Smooth muscle cell (in vitro differentiated cells): ENCODE data around the gene PLXDC1. TPM values are rescaled to one million over a fixed set of nuclear protein-coding genes. Genes with fewer than 3 reads are reported as not detected.

Source experiments
- DNase-seq: peaks from one replicate; lab custom pipeline; 2025; ENCODE audit not compliant: unreplicated experiment; lab: John Stamatoyannopoulos, UW
- H2AFZ ChIP-seq: fragments of 200-600 bp; sonication (generic); 2 replicates; pipeline ENCODE4 v1.6.0; 2016; ENCODE audit warnings: antibody characterized with exemption, low read depth, mild to moderate bottlenecking
- H3F3A ChIP-seq: fragments of 200-600 bp; sonication (generic); 2 replicates; pipeline ENCODE4 v1.6.0; 2017; ENCODE audit warnings: antibody characterized with exemption, low read depth
- H3K27ac ChIP-seq: fragments of 200-600 bp; sonication (generic); 2 replicates; pipeline ENCODE4 v1.5.1; 2016; ENCODE audit warnings: low read depth, mild to moderate bottlenecking
- H3K27me3 ChIP-seq: fragments of 200-600 bp; sonication (generic); 2 replicates; pipeline ENCODE4 v1.6.1; 2016; ENCODE audit warnings: low read depth, mild to moderate bottlenecking
- H3K36me3 ChIP-seq: fragments of 200-600 bp; sonication (generic); 2 replicates; pipeline ENCODE4 v1.5.1; 2016; ENCODE audit warnings: low read depth
- H3K4me1 ChIP-seq: fragments of 200-600 bp; sonication (generic); 2 replicates; pipeline ENCODE4 v1.5.1; 2016; ENCODE audit warnings: low read depth
- H3K4me2 ChIP-seq: fragments of 200-600 bp; sonication (generic); 2 replicates; pipeline ENCODE4 v1.6.0; 2016; ENCODE audit warnings: mild to moderate bottlenecking
- H3K4me3 ChIP-seq: fragments of 200-600 bp; sonication (generic); 2 replicates; pipeline ENCODE4 v1.5.1; 2016; ENCODE audit warnings: mild to moderate bottlenecking
- H3K79me2 ChIP-seq: fragments of 200-600 bp; sonication (generic); 2 replicates; pipeline ENCODE4 v1.6.0; 2016; ENCODE audit warnings: low read depth, mild to moderate bottlenecking
- H3K9ac ChIP-seq: fragments of 200-600 bp; sonication (generic); 2 replicates; pipeline ENCODE4 v1.6.0; 2016; ENCODE audit warnings: low read depth
- H3K9me3 ChIP-seq: fragments of 200-600 bp; sonication (generic); replicated peaks from 2 replicates; pipeline ENCODE4 v1.5.1; 2016; ENCODE audit warnings: low read depth
- H4K20me1 ChIP-seq: fragments of 200-600 bp; sonication (generic); 2 replicates; pipeline ENCODE4 v1.6.0; 2016; ENCODE audit warnings: low read depth
- CTCF ChIP-seq: fragments of 200-600 bp; sonication (generic); IDR thresholded peaks from 2 replicates; pipeline ENCODE4 v1.5.1; 2017; ENCODE audit warnings: borderline replicate concordance, mild to moderate bottlenecking, antibody characterized with exemption; ENCODE audit not compliant: insufficient read depth, poor library complexity, severe bottlenecking
- WGBS: methylation state at CpG from one replicate; pipeline ENCODE4 v1.1.7; 2016; ENCODE audit warnings: low lambda C conversion rate; 5-methylcytosine and 5-hydroxymethylcytosine counted together
- polyA plus RNA-seq: library from polyadenylated mRNA; unstranded; fragments of >200 nt; fragmentation: Nextera tagmentation; extraction: Ambion mirVana; gene quantifications from 2 replicates; pipeline ENCODE4 v1.2.1, GENCODE V29; 2016
- total RNA-seq: library from RNA; depleted of rRNA; stranded (reverse); fragments of >200 nt; gene quantifications from 2 replicates; pipeline ENCODE4 v1.2.3, GENCODE V29; 2014

PLXDC1 gene
- total and polyA plus RNA-seq, 2 experiments from 2014 or later: 17.4 to 18.5 TPM

- no peaks in the 10 kb centered on the region for H4K20me1 ChIP-seq
- peaks cover 4% of the 10 kb centered on the region for H3K4me1 ChIP-seq
- WGBS: 12% methylated on average over 51 of the region's 51 CpGs
- peaks cover 7% of the 10 kb centered on the region for H3F3A ChIP-seq
- TF ChIP-seq CTCF: no peak
- peak overlapping the region; percentile 97 for H3K4me2 ChIP-seq
- H3K27ac ChIP-seq: no peak overlapping the region
- peak overlapping the region; percentile 67 for H3K4me3 ChIP-seq
- no peaks in the 10 kb centered on the region for H3K36me3 ChIP-seq
- H3K27me3 ChIP-seq: peaks cover 19% of the 10 kb centered on the region
- H3K79me2 ChIP-seq: no peaks in the 10 kb centered on the region
- DNase-seq: no peak
- no peaks in the 10 kb centered on the region for H3K9me3 ChIP-seq
- peak overlapping the region; percentile 43 for H3K9ac ChIP-seq
- peak overlapping the region; percentile 89 for H2AFZ ChIP-seq
Measured at GRCh38 chr17:39165178-39165840, 13.9 kb upstream of the PLXDC1 start.

GRCh38 chr17:39164675-39165143 lies 13.3 kb upstream of the PLXDC1 start:
- peak overlapping the region; percentile 43 for H3K9ac ChIP-seq
- WGBS: under 1% methylated on average over 15 of the region's 15 CpGs
- peak; percentile 75 for TF ChIP-seq CTCF
- peaks cover 7% of the 10 kb centered on the region for H3F3A ChIP-seq
- no peaks in the 10 kb centered on the region for H3K79me2 ChIP-seq
- peaks cover 4% of the 10 kb centered on the region for H3K4me1 ChIP-seq
- peak overlapping the region; percentile 97 for H3K4me2 ChIP-seq
- no peaks in the 10 kb centered on the region for H3K36me3 ChIP-seq
- peaks cover 19% of the 10 kb centered on the region for H3K27me3 ChIP-seq
- H3K9me3 ChIP-seq: no peaks in the 10 kb centered on the region
- H3K27ac ChIP-seq: no peak overlapping the region
- H3K4me3 ChIP-seq: peak overlapping the region; percentile 67
- peak; percentile 26 for DNase-seq
- no peaks in the 10 kb centered on the region for H4K20me1 ChIP-seq
- H2AFZ ChIP-seq: peak overlapping the region; percentile 89

GRCh38 chr17:39161962-39162361 lies 10.5 kb upstream of the PLXDC1 start:
- H3K79me2 ChIP-seq: no peaks in the 10 kb centered on the region
- no peaks in the 10 kb centered on the region for H3K36me3 ChIP-seq
- no peak overlapping the region for H3K27ac ChIP-seq
- no peaks in the 10 kb centered on the region for H3K9me3 ChIP-seq
- no peak for DNase-seq
- H3F3A ChIP-seq: peaks cover 4% of the 10 kb centered on the region
- peaks cover 4% of the 10 kb centered on the region for H3K4me1 ChIP-seq
- WGBS: 92% methylated on average over 2 of the region's 2 CpGs
- no peak for TF ChIP-seq CTCF
- H3K9ac ChIP-seq: no peak overlapping the region
- H3K4me2 ChIP-seq: no peak overlapping the region
- no peak overlapping the region for H3K4me3 ChIP-seq
- no peak overlapping the region for H2AFZ ChIP-seq
- no peaks in the 10 kb centered on the region for H4K20me1 ChIP-seq
- H3K27me3 ChIP-seq: peaks cover 19% of the 10 kb centered on the region

GRCh38 chr17:39158623-39159022 lies 7.2 kb upstream of the PLXDC1 start:
- H3K27ac ChIP-seq: no peak overlapping the region
- TF ChIP-seq CTCF: no peak
- H3K9me3 ChIP-seq: no peaks in the 10 kb centered on the region
- no peaks in the 10 kb centered on the region for H3K27me3 ChIP-seq
- H3K4me3 ChIP-seq: no peak overlapping the region
- no peak overlapping the region for H3K4me2 ChIP-seq
- H3F3A ChIP-seq: no peaks in the 10 kb centered on the region
- no peak overlapping the region for H3K9ac ChIP-seq
- no peaks in the 10 kb centered on the region for H4K20me1 ChIP-seq
- no peaks in the 10 kb centered on the region for H3K79me2 ChIP-seq
- H2AFZ ChIP-seq: no peak overlapping the region
- no peaks in the 10 kb centered on the region for H3K36me3 ChIP-seq
- DNase-seq: no peak
- no peaks in the 10 kb centered on the region for H3K4me1 ChIP-seq
- WGBS: 68% methylated on average over 2 of the region's 2 CpGs
